ENCODE data around the gene ERCC6L2. TPM values are rescaled to one million over a fixed set of nuclear protein-coding genes. Genes with fewer than 3 reads are reported as not detected.

ERCC6L2 gene
- total RNA-seq, 1 experiment from 2014 or later, result 39.2 TPM

DNA sequence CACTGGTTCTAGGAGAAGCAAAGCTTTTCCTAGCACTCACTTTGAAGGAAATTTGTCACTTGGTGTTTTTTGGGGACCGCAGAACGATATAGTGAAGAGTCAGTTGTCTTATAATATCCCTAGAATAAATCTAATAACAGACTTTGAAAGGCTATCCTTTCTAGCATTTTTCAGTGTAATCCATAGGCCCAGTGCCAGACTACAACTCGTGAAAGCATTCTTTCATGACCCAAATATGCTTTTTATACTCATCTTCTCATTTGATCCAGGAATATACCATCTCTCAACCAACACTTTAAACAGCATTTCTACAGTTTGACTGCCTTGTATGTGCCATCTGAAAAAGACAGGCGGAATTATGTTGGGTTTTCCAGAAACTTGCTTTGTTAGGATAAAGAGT is 104.0 kb downstream of the ERCC6L2 start:
- Histone ChIP-seq H2AFZ (ENCODE audit: low read depth, low read length, poor library complexity, severe bottlenecking) (no peak overlapping the region), H3K9me3 (ENCODE audit: control insufficient read depth in 1 of 2, insufficient read depth in 1 of 2, low read depth in 1 of 2, low read length in 2 of 2) (no peaks in the 10 kb centered on the region), H3K4me2 (ENCODE audit: low read length) (no peak overlapping the region), H3K9ac (ENCODE audit: low read length) (no peak overlapping the region), H3K27me3 (ENCODE audit: insufficient read depth, low read length) (no peaks in the 10 kb centered on the region), H3K4me3 (replicated peaks in 1 of 2; ENCODE audit: low read depth in 1 of 2, low read length in 2 of 2) (no peak overlapping the region), H3K36me3 (ENCODE audit: control insufficient read depth in 1 of 2, insufficient read depth in 2 of 2, low read length in 2 of 2) (peaks cover 0 to 6% of the 10 kb centered on the region in 2 experiments; a peak in 2 of 4 replicates), H3K79me2 (ENCODE audit: insufficient read depth, low read length) (no peaks in the 10 kb centered on the region), H3K9me2 (ENCODE audit: insufficient read depth) (no peaks in the 10 kb centered on the region), H4K20me1 (ENCODE audit: insufficient read depth) (no peaks in the 10 kb centered on the region), H3K27ac (ENCODE audit: low read depth, low read length) (no peak overlapping the region), H3K4me1 (ENCODE audit: control insufficient read depth in 1 of 2, insufficient read depth in 2 of 2, low read length in 2 of 2) (no peaks in the 10 kb centered on the region)
- ChIA-PET RAD21 (ENCODE audit: low non-redundant PET in 1 of 2, low total read pairs in 2 of 2, uncharacterized antibody in 2 of 2, unreplicated experiment in 2 of 2) (no interaction called here), CTCF (no interaction called here), POLR2A (no interaction called here)
- ATAC-seq (no peak), DNase-seq (ENCODE audit: low read depth, low spot score) (no peak)
- BruUV-seq (replicated peaks), result no TSS peak
- intact Hi-C loops (cut with micrococcal nuclease), result no loop called here
- TF ChIP-seq SIN3A (IDR thresholded peaks at IDR 0.05; ENCODE audit: low read depth), result no peak
- no peak for TF ChIP-seq ZFX (IDR thresholded peaks at IDR 0.05)
- no peak for TF ChIP-seq POLR2AphosphoS5 (IDR thresholded peaks at IDR 0.05; ENCODE audit: low read depth, low read length)
- no peak for TF ChIP-seq EZH2phosphoT487 (IDR thresholded peaks at IDR 0.05; ENCODE audit: borderline replicate concordance)
- TF ChIP-seq SP1 (IDR thresholded peaks at IDR 0.05; ENCODE audit: low read depth), result no peak
- TF ChIP-seq, protein P1, sequence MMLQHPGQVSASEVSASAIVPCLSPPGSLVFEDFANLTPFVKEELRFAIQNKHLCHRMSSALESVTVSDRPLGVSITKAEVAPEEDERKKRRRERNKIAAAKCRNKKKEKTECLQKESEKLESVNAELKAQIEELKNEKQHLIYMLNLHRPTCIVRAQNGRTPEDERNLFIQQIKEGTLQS (IDR thresholded peaks at IDR 0.05), result no peak
- TF ChIP-seq ZNF274 (IDR thresholded peaks at IDR 0.05; ENCODE audit: low read depth, low read length), result no peak
- TF ChIP-seq EZH2 (IDR thresholded peaks at IDR 0.05), result no peak
- no peak for TF ChIP-seq SRF (IDR thresholded peaks at IDR 0.05; ENCODE audit: low read depth)

DNA sequence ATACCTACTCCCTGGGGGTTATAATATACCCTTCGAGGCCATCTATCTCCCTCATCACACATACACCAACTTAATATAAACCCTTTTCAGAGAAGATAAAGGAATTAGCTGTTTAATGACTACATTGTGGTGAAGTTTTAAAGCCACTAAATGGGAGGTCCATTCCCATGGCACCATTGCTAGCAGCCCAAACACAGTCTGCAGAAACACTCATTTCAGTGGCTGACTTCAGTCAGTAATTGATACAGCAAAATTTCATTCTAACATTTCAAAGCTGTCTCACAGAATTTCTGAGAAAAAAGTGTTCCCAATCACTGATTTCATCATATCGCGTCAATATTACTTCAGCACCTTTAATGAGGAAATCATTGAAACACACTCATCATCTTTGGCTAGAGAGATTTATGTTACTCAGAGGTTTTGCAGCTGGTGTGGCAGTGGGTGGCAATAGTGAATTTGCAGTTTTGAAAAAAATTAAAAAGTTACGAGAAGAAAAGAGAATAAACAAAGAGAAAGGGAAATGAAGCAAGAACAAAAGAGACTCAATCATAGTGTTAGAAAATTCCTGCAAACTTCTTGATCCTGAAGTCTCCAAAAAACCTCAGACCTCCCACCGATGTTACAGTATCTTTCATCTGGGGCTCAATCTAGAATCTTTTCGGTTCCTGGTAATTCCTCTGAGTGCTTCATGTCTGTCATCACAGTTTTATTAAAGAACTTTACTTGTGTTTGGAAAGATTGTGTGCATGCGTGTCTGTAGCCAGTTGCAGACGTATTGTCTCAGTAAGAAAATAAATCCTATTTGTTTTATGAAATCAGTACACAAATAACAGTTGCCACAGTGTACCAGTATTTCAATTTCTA is 105.0 kb downstream of the ERCC6L2 start:
- no peaks in the 10 kb centered on the region for H3K4me1 ChIP-seq (ENCODE audit: control insufficient read depth in 1 of 2, insufficient read depth in 2 of 2, low read length in 2 of 2)
- no peak overlapping the region for H3K27ac ChIP-seq (ENCODE audit: low read depth, low read length)
- TF ChIP-seq SIN3A (IDR thresholded peaks at IDR 0.05; ENCODE audit: low read depth) (no peak), SP1 (IDR thresholded peaks at IDR 0.05; ENCODE audit: low read depth) (no peak), POLR2A (IDR thresholded peaks at IDR 0.05; ENCODE audit: borderline replicate concordance, extremely low read depth, insufficient read depth, insufficient read length) (no peak), ELF1 (IDR thresholded peaks at IDR 0.05; ENCODE audit: borderline replicate concordance, low read depth) (no peak), TCF7L2 (IDR thresholded peaks at IDR 0.05; ENCODE audit: borderline replicate concordance, extremely low read depth, insufficient read depth, insufficient read length) (no peak)
- H4K20me1 ChIP-seq (ENCODE audit: insufficient read depth), result no peaks in the 10 kb centered on the region
- H3K79me2 ChIP-seq (ENCODE audit: insufficient read depth, low read length), result no peaks in the 10 kb centered on the region
- no peak overlapping the region for H2AFZ ChIP-seq (ENCODE audit: low read depth, low read length, poor library complexity, severe bottlenecking)
- DNase-seq (ENCODE audit: low read depth, low spot score) (no peak), ATAC-seq (no peak)
- ChIA-PET RAD21 (ENCODE audit: low non-redundant PET in 1 of 2, low total read pairs in 2 of 2, uncharacterized antibody in 2 of 2, unreplicated experiment in 2 of 2) (no interaction called here), POLR2A (no interaction called here), CTCF (no interaction called here)
- peaks cover 0 to 6% of the 10 kb centered on the region in 2 experiments; a peak in 2 of 4 replicates for H3K36me3 ChIP-seq (ENCODE audit: control insufficient read depth in 1 of 2, insufficient read depth in 2 of 2, low read length in 2 of 2)
- H3K4me3 ChIP-seq (replicated peaks in 1 of 2; ENCODE audit: low read depth in 1 of 2, low read length in 2 of 2), result no peak overlapping the region
- no peak overlapping the region for H3K4me2 ChIP-seq (ENCODE audit: low read length)
- intact Hi-C loops (cut with micrococcal nuclease), result no loop called here
- BruUV-seq (replicated peaks), result no TSS peak
- no peaks in the 10 kb centered on the region for H3K27me3 ChIP-seq (ENCODE audit: insufficient read depth, low read length)
- no peaks in the 10 kb centered on the region for H3K9me2 ChIP-seq (ENCODE audit: insufficient read depth)
- no peak overlapping the region for H3K9ac ChIP-seq (ENCODE audit: low read length)
- H3K9me3 ChIP-seq (ENCODE audit: control insufficient read depth in 1 of 2, insufficient read depth in 1 of 2, low read depth in 1 of 2, low read length in 2 of 2), result no peaks in the 10 kb centered on the region
